ENCODE data around the gene AIF1.

AIF1 gene

GRCh38 chr6:31580807-31581433, 34.1 kb upstream of the AIF1 start:
- TF ChIP-seq CTCF (IDR thresholded peaks at IDR 0.05; ENCODE audit: control extremely low read depth, extremely low read depth, low read depth, missing control alignments), result peak; percentile 89
- DNase-seq (ENCODE audit: extremely low spot score), result peak; percentile 87
- ChIA-PET CTCF (interaction anchor here (0.9 to 54.8 kb wide), 11 partner anchors 11 to 86 kb away, joined by 3 to 2725 read pairs (median 5); partner anchors contain the start of genes AIF1, APOM, ATP6V1G2 and DDX39B), POLR2A (interaction anchor here (0.6 to 7.1 kb wide), 6 partner anchors 10 to 966 kb away, joined by 3 to 86 read pairs (median 8); partner anchors contain the start of genes ATP6V1G2, NCR3 and NFKBIL1)

GRCh38 chr6:31581434-31582229, 33.4 kb upstream of the AIF1 start:
- DNase-seq (ENCODE audit: extremely low spot score), result no peak

GRCh38 chr6:31582230-31582643, 32.8 kb upstream of the AIF1 start, which contains the start of gene LTB:
LTB (minus strand) TSS chr6:31582424; CDS start chr6:31582417, 7 bp downstream.
- no peak for DNase-seq (ENCODE audit: extremely low spot score)
- CTCF ChIA-PET, result interaction anchor here (0.8 to 54.8 kb wide), 4 partner anchors 10 to 213 kb away, joined by 3 to 2725 read pairs (median 1370); partner anchors contain the start of genes AIF1, ATP6V1G2, DDX39B and LST1
- TF ChIP-seq CTCF (IDR thresholded peaks at IDR 0.05; ENCODE audit: control extremely low read depth, extremely low read depth, low read depth, missing control alignments), result no peak
- POLR2A ChIA-PET, result interaction anchor here (0.5 to 1.9 kb wide), 3 partner anchors 11 to 84 kb away, joined by 3 to 8 read pairs (median 5); partner anchors contain the start of genes MICB and NCR3

More at GRCh38 chr6:31581434-31582229, 33.4 kb upstream of the AIF1 start:
- TF ChIP-seq CTCF (IDR thresholded peaks at IDR 0.05; ENCODE audit: control extremely low read depth, extremely low read depth, low read depth, missing control alignments), result no peak
- ChIA-PET POLR2A (interaction anchor here (0.9 to 2.2 kb wide), 5 partner anchors 11 to 83 kb away, joined by 3 to 8 read pairs (median 3); partner anchors contain the start of genes MICB and NCR3), CTCF (interaction anchor here (2.4 to 54.8 kb wide), 4 partner anchors 11 to 74 kb away, joined by 6 to 2725 read pairs (median 1370); partner anchors contain the start of genes AIF1, APOM, ATP6V1G2 and DDX39B)

- DNase-seq (ENCODE audit: extremely low spot score), result no peak
- ChIA-PET POLR2A (interaction anchor here (0.6 to 3.0 kb wide), 5 partner anchors 9 to 61 kb away, joined by 3 to 41 read pairs (median 3); partner anchors contain the start of genes DDX39B, NFKBIL1 and TNF), CTCF (interaction anchor here (1.0 to 54.8 kb wide), 5 partner anchors 7 to 92 kb away, joined by 3 to 2725 read pairs (median 10); partner anchors contain the start of genes ATP6V1G2, DDX39B, LST1 and LTA)
- TF ChIP-seq CTCF (IDR thresholded peaks at IDR 0.05; ENCODE audit: control extremely low read depth, extremely low read depth, low read depth, missing control alignments), result peak; percentile 47
Measured at GRCh38 chr6:31585491-31585890, 29.5 kb upstream of the AIF1 start.

- no peak for TF ChIP-seq CTCF (IDR thresholded peaks at IDR 0.05; ENCODE audit: control extremely low read depth, extremely low read depth, low read depth, missing control alignments)
- ChIA-PET POLR2A (interaction anchor here (0.6 to 3.0 kb wide), 5 partner anchors 10 to 58 kb away, joined by 3 to 41 read pairs (median 3); partner anchors contain the start of genes DDX39B, NFKBIL1 and TNF), CTCF (interaction anchor here (1.0 to 54.8 kb wide), 5 partner anchors 6 to 93 kb away, joined by 3 to 2725 read pairs (median 10); partner anchors contain the start of genes ATP6V1G2, DDX39B, LST1 and LTA)
- DNase-seq (ENCODE audit: extremely low spot score), result no peak
Measured at GRCh38 chr6:31586008-31586407, 29.0 kb upstream of the AIF1 start, which contains the start of gene LST1. LST1 (plus strand) TSS chr6:31586277; CDS start chr6:31587300, 1,023 bp downstream.

Data from GM10248 (cell line).